HG03432 (cell line): ENCODE data around the gene UBE2L3.

Experiments
- ATAC-seq: cut with Tn5 transposase; IDR thresholded peaks from one replicate; pipeline ENCODE4 v1.9.1; 2021; ENCODE audit warnings: mild to moderate bottlenecking, moderate library complexity; ENCODE audit not compliant: unreplicated experiment

Gene UBE2L3

DNA sequence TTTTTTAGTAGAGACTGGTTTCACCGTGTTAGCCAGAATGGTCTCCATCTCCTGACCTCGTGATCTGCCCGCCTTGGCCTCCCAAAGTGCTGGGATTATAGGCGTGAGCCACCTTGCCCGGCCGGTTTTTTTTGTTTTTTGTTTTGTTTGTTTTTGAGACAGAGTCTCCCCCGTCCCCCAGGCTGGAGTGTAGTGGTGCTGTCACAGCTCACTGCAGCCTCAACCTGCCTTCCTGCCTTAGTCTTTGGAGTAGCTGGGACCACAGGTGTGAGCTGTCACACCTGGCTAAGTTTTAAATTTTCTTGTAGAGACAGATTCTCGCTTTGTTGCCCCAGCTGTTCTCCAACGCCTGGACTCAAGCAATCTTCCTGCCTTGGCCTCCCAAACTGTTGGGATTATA is 101.5 kb downstream of the UBE2L3 start:
- no peak for ATAC-seq

DNA sequence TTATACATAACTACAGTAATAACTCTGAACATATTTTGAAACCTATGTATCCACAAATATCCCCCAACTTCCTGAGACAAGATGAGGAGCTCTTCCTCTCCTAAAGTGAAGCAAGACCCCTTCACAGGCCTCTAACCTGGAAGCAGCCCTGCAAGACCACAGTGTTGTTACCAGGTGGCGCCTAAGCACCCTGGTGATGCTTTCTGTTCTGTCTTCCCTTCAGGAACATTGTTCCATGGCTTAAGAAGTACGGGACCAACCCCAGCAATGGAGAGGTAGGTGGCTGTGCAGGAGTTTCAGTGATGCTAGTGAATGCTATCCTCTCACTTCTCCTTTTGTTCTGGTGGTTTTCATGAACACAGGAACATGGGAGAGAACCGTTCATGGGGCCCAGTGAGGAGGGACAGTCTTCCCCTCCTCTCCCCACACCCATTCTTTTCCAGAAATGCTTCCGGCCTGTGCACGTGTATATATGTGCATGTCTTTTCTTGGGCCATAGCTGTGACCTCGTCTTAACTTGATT is 104.7 kb downstream of the UBE2L3 start:
- no peak for ATAC-seq
